Measurements from ENCODE around the gene PLA2G4B.
A peak's percentile ranks its signal among the peaks of the same experiment; 100 is the strongest.

The PLA2G4B gene

DNA sequence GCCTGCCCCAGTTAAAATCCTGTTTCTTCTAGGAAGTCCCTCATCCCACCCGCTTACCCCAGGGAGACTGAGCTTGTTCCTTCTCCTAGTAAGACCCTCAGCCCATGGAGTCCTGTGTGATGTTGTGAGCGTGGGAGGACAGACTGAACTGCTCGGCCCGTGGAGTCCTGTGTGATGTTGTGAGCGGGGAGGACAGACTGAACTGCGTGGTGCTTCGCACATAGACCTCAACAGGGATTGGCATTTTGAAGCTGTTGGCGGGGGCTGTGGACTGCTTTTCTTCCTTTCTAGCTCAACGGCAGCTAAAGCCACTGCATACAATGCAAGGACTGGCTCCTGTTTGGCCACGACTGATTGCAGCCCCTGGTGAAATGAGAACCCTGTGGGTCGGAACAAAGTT, 56.8 kb downstream of the PLA2G4B start:
- DNase-seq: peak in 2 of 10 donors; percentile 59 to 71
- intact Hi-C loops (cut with DNase I): no loop called here

DNA sequence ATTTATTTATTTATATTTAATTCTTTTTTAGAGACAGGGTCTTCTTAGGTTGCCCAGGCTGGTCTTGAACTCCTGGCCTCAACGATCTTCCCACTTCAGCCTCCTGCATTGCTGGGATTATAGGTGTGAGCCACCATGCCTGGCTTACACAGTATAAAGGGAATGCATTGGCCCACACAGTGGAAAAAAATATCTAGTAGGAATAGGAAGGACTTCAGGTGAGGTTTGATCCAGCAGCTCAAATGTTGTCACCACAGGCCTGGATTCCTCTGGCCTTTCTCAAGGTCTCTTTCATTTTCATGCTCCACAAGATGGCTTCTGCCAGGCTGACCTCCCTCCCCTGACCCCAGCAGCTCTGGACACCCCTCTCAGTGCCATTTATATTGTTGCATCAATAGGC, 57.3 kb downstream of the PLA2G4B start:
- intact Hi-C loops (cut with DNase I): no loop called here

DNA sequence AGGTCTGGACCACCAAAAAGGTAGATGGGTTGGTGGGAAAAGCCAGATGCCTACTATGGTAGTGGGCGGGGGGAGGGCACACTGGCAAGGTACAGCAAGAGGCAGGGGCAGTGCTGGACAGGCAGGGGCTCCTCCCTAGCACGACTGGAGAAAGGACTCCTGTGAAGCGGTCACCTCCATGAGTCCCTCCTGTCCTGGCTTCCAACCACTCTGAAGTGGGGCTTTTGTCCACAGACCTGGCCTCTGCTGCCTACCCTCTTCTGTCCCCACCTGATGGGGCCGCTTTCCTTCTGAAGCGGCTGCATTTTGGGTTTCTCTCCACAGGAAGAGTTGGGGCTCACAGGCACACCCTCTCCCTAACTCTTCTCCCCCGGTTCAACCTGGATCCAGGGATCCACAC, 57.9 kb downstream of the PLA2G4B start:
- intact Hi-C loops (cut with DNase I): no loop called here
- peak in 1 of 10 donors; percentile 22 for DNase-seq

More for the DNA sequence above, 57.3 kb downstream of the PLA2G4B start:
- DNase-seq: no peak

DNA sequence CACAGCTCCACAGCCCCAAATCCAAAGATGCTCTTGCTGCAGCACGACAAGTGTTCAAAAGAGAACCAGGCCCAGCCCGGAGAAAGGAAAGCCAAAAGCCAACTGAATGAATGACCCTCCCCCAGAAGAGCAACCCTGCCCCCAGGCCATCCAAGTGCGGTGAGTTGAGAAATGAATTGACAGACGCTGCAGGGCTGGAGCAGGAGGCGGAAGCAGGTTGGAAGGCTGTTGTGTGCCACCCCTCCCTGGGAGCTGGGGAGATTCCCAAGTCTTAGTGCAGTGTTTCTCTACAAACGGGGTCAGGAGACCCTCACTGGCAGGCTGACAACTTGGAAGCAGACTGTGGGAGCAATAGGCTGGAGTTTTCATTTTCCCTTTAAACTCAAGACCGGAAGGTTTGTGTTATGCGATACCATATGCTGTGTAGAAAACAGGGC, 58.7 kb downstream of the PLA2G4B start:
- peak in 1 of 10 donors; percentile 33 for DNase-seq
- intact Hi-C loops (cut with DNase I): no loop called here

Measured in posterior cingulate gyrus (tissue), 11 donors.